T-helper 2 cell treated with Interferon-gamma antibody and Interleukin-4, amounts not matched to agents 100 ng/mL and 5 ng/mL, for 36 hours (primary cell): ENCODE data around the gene ZNF831. TPM values are rescaled to one million over a fixed set of nuclear protein-coding genes. Genes with fewer than 3 reads are reported as not detected.

Source experiments
- intact Hi-C: fragments of 100-400 bp; cut with micrococcal nuclease; formaldehyde crosslinking; loops from one replicate; pipeline ENCODE4 v1.15.1; 2023
- total RNA-seq: library from RNA; stranded (reverse); gene quantifications from 2 replicates; pipeline ENCODE4 v1.2.3, GENCODE V29; 2022

Gene ZNF831
- total RNA-seq, 1 donor from 2014 or later = 6.8 TPM

DNA sequence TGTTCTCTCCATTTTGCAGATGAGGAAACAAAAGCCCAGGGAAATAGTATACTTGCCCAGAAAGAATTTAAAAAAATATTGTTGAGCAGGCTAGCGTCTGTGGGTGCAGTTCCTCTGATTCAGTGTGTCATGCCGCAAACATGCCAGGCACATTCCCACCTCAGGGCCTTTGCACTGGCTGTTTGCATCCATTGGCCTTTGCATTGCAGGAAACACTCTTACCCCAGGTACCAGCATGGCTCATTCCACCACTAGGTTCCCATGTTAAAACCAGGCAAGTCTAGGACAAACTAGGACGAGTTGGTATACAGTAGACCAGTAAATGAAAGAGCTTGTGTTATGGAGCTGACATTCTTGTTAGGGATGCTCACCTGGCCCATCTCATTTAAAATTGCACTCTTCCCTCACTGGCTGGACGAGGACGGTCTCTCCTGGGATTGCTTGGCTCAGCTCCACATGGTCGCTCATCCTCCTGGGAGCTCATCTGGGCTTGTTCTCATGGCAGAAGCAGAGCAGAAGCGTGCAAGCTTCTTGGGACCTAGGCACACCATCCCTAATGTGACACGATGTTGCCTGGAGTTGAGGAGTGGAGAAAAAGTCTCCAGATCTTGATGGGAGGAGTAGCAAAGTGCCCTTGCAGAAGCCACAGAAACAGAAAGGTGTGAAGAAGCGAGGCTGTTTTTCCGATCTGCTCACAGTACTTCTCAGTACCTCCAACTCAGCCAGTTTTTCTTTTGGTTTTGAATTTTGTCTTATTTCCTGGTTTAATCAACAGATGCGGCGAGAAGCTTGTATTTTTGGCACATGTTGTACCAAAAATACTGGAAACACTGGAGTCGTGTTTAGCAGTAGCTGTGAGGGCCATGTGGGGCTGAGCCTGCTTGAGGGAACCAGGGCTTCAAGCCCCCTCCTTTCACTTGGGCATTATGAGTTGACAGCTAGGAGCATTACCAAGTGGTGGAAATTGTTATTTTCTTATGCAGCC is 13.9 kb downstream of the ZNF831 start:
- intact Hi-C loops = loop anchor here (1.0 kb wide), 1 partner anchor 31 kb away; no protein-coding TSS in a partner anchor

DNA sequence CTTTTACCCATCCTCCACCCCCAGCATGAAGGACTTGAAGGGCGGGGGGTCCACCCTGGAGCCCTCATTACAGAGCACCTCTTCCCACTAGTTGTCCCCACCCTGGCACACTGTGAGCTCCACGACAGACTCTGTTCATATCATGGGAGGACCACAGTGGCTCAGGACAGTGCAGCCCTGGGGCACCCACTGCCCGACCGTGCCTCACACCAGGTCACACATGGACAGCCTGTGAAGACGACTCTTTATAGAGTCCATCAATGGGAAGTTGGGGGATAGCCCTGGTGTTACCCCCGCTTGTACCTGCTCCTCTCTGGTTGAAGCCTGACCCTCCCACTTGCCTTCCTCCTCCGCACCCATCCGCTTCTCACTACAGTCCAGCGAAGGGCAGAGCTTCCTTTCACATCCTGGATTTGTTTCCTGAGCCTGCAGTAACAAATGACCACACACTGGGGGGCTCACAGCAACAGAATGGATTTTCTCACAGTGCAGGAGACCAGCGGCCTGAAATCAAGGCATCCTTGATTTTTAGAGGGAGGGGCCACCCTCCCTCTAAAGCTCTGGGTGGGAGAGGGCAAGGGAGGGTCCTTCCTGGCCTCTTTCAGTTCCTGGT is 15.5 kb downstream of the ZNF831 start:
- intact Hi-C loops = no loop called here

DNA sequence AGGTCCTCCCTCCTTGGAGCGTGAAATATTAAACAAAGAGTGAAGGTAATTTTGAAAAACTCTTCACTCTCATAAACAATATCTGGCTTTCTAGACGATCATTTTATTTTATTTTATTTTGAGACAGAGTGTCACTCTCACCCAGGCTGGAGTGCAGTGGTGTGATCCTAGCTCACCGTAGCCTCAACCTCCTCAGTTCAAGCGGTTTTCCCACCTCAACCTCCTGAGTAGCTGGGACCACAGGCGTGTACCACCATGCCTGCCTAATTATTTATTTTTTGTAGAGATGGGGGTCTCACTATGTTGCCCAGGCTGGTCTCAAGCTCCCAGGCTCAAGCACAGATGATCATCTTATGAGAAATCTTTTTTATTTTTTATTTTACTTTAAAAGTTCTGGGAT is 16.4 kb downstream of the ZNF831 start:
- intact Hi-C loops = no loop called here

DNA sequence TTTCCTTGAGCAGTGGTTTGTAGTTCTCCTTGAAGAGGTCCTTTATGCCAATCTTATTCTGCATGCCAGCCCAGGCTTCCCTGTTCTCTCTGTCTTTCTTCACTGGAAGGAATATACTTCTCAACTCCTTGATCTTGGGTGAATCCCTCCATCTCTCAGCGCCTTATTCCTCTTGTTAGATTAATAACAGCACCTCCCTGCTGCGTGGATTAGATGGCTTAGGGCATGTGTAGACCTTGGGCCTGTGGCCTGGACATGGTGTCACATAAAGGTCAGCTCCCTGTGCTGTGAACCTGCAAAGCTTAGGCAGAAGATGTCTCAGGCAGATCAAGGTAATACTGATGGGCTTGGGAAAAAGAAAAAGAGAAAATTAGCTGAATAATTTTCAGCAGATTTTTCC is 18.3 kb downstream of the ZNF831 start:
- intact Hi-C loops = no loop called here

DNA sequence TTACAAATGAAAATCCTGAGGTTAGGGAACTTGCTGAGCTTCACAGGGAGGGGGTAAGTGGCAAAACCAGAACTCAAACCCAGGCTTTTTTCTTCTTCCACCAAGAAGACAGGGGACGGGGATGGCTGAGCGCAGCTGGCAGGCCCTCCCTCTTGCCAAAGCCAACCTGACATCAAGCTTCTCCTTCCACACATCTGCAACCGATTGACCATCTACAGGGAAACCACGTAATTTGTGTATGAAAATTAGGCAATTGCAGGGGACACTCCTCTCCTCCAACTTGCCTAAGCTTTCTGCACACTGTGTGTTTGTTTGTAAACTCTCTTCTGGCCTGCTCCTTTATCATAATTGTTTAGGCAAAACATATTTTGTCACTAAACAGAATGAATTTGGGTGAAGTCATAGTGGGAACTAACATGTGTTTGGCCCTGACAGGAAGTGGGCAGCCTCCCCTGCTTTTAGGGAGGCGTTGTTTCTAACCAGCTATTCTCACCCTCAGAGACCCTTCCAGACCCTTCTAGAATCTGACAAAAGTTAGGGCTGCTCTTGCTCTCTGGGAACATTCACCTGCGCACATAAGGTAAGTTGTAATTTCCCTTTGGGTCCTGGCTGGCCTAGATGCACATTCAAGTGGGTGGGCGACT is 18.9 kb downstream of the ZNF831 start:
- intact Hi-C loops = no loop called here

DNA sequence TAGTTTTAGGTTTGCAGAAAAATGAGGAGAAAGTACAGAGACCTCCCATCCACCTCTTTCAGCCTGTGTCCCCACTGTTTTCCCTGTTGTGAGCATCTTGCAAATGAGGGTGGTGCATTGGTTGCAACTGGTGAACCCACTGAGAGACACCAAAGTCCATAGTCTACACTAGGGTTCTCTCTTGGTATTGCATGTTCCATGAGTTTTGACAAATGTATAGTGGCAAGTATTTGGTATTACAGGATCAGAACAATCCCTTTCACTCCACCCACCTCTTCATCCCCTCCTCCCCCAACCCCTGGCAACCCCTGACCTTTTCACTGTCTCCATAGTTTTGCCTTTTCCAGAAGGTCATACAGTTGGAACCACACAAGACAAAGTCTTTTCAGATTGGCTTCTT is 20.1 kb downstream of the ZNF831 start:
- intact Hi-C loops = no loop called here

DNA sequence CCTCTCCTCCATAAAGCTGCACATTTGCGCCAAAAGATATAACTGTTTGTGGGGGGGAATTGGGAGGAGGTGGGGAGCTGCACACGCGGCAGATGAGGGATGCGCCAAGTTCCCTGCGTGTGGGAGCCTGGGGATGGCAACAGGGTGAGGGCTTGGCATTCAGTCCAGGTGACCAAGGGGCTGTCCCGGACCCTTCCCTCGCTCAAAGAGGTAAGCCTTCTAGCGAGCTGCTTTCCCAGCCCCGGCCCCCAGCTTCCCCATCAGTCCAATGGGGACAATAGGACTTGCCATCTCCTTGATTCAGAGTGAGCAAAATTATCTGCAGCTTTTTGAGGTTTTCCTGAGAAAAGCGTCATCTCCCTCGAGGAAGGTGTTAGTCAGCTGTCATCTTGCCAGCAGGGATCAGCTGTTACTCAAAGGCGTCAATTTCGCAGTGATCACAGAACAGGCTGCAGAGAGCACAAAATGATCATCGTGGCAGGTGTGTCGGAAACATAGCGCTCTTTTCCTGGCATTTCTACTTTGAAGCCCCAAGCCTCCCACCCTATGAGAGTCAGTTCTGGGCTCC is 21.3 kb downstream of the ZNF831 start:
- intact Hi-C loops = no loop called here

DNA sequence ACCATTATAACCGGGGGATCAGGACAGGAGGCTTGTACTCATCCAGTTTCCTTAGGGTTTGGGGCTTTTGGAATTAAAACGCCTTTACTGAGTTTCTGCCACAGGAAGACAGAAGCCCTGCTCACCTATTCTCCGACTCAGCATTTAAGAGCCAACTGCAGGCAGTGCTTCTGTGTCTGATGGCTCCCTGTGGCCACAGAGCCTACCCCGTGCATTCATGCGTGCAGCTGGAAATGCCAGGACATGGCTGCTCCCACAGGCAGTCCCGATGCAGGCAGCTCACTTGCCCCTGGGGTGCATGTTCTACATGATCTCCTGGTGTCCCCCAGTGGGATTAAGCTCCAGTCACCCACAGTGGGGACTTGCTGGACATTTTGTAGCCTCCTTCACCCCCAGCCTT is 22.2 kb downstream of the ZNF831 start:
- intact Hi-C loops = no loop called here

DNA sequence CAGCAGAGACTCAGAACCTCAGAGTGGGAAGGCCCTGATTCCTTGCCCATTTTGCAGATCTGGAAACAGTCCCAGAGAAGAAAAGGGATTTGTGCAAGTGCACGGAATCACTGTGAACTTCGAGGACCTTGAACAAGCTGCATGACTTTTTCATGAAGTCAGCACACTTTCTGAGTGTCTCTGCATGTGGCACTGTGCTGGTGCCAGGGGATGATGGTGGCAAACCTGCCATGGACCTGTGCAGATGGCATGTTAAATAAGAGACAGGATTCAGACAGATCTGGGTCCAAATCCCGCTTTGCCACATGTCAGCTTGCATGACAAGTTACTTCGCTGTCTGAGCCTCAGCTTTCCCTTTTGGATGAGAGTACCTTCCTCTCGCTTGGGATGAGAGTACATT is 26.8 kb downstream of the ZNF831 start:
- intact Hi-C loops = no loop called here

DNA sequence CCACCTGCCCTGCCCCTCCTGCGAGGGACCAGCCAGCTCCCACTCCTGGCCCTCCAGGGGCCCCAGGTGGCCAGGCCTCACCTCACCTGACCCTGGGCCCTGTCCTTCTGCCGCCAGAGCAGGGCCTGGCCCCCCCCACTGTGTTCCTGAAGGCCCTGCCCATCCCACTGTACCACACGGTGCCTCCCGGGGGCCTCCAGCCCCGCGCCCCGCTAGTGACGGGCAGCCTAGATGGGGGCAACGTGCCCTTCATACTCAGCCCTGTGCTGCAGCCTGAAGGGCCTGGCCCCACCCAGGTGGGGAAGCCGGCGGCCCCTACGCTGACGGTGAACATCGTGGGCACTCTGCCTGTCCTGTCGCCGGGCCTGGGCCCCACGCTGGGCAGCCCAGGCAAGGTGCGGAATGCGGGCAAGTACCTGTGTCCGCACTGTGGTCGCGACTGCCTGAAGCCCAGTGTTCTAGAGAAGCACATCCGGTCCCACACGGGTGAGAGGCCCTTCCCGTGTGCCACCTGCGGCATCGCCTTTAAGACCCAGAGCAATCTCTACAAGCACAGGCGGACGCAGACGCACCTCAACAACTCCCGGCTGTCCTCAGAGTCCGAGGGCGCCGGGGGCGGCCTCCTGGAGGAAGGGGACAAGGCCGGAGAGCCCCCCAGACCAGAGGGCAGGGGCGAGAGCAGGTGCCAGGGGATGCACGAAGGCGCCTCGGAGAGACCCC is 27.6 kb downstream of the ZNF831 start:
- intact Hi-C loops = no loop called here

DNA sequence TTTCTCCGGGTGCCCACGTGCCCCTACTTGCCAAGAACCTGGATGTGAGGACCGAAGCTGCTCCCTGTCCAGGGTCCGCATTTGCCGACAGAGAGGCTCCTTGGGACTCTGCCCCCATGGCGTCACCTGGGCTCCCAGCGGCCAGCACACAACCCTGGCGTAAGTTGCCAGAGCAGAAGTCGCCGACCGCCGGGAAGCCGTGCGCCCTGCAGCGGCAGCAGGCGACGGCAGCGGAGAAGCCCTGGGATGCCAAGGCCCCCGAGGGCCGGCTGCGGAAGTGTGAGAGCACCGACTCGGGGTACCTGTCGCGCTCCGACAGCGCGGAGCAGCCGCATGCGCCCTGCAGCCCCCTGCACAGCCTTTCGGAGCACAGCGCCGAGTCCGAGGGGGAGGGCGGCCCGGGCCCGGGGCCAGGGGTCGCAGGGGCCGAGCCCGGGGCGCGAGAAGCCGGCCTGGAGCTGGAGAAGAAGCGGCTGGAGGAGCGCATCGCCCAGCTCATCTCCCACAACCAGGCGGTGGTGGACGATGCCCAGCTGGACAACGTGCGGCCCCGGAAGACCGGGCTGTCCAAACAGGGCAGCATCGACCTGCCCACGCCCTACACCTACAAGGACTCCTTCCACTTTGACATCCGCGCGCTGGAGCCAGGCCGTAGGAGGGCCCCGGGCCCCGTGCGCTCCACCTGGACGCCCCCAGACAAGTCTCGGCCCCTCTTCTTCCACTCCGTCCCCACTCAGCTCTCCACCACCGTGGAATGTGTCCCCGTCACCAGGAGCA is 28.3 kb downstream of the ZNF831 start:
- intact Hi-C loops = no loop called here

DNA sequence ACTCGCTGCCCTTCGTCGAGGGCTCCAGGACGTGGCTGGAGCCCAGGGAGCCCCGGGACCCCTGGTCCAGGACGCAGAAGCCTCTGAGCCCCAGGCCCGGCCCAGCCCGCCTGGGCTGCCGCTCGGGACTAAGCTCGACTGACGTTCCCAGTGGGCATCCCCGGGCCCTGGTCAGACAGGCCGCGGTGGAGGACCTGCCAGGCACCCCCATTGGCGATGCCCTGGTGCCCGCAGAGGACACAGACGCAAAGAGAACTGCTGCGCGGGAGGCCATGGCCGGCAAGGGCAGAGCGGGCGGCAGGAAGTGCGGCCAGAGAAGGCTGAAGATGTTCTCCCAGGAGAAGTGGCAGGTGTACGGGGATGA is 28.9 kb downstream of the ZNF831 start:
- intact Hi-C loops = no loop called here

DNA sequence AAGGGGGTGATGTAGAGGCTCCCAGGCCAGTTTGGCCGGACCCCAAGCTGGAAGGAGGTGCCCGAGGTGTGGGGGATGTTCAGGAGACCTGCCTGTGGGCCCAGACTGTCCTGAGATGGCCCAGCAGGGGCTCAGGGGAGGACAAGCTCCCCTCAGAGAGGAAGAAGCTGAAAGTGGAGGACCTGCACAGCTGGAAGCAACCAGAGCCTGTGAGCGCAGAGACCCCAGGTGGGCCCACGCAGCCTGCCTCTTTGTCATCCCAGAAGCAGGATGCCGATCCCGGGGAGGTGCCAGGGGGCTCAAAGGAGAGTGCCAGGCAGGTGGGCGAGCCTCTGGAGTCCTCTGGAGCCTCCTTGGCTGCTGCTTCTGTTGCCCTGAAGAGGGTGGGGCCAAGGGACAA is 29.7 kb downstream of the ZNF831 start:
- intact Hi-C loops = no loop called here

DNA sequence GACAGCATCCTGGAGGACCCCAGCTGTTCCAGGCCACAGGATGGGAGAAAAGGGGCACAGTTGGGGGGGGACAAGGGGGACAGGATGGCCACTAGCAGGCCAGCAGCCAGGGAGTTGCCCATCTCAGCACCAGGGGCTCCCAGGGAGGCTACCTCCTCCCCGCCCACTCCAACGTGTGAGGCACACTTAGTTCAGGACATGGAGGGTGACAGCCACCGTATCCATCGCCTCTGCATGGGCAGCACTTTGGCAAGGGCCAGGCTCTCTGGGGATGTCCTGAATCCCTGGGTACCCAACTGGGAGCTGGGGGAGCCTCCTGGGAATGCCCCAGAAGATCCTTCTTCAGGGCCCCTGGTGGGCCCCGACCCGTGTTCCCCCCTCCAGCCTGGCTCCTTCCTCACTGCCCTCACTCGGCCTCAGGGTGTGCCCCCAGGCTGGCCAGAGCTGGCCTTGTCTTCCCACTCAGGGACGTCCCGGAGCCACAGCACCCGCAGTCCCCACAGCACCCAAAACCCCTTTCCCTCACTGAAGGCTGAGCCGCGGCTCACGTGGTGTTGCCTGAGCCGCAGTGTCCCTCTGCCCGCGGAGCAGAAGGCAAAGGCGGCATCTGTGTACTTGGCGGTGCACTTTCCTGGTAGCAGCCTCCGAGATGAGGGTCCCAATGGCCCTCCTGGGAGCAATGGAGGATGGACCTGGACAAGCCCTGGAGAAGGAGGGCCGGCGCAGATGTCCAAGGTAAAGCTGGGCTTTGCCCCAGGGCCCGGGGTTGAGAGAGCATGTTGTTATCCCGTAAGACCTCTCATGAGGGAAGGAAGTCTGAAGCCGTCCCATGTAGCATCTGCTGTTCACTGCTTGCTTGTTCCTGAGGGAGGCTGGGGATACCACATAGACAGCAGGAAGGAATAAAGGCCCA is 30.7 kb downstream of the ZNF831 start:
- intact Hi-C loops = no loop called here

DNA sequence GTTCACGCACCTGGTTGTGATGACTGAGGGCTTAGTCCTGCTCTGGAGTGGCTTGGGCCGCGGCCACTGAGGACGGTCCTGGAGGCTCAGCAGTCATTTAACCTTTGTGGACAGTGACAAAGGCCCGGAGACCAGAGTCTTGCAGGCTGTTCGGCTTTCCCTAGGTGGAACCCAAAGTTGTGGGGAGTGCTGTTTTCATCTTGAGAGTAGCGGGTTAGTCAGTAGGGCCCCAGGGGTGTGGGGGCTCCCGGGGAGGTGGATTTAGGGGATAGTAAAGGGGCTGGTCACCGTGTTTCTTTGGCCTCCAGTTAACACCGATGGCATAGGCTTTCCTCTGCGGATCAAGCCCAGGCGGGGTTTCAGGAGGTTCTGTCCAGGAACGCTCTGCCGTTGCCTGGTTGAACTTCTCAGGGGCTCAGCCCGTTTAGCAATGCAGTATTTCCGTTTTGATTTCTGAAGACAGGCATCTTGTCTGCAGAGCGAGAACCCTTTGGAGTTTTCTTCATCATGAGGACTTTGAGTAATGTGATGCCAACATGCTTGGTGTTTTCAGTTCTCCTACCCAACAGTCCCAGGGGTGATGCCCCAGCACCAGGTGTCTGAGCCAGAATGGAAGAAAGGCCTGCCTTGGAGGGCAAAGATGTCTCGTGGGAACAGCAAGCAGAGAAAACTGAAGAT is 31.8 kb downstream of the ZNF831 start:
- intact Hi-C loops = no loop called here

DNA sequence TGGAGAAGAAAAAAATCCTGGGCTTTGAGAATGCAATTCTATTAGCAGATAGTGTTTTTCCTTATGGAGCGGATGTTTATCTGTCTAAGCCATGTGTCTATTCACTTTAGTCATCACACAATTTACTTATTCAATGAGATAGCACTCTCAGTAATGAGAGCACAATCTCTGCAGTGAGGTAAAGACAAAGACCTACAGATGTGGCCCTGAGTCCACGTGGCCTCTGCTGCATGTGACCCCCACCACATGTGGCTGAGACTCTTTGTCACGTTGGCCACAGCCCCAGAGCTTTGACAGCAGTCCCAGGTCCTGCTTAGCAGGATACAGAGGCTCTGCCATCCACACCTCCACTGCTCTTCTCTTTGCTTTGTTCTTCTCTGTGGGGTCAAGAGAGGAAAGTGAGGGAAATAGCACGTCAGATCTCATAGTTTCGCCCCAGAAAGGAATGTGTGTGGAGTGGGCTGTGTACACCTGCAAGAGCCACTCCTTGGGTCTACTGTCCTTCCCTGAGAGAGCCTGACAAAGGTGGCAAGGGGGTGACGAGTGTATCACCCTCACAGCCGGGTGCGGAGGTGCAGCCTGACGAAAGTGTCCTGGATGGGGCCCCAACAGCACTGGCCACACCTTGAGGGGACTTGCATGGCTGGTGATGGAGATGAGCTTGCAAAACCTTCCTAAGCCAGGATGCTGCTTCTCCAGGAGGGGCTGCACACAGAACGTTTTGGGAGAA is 40.7 kb downstream of the ZNF831 start:
- intact Hi-C loops = no loop called here

DNA sequence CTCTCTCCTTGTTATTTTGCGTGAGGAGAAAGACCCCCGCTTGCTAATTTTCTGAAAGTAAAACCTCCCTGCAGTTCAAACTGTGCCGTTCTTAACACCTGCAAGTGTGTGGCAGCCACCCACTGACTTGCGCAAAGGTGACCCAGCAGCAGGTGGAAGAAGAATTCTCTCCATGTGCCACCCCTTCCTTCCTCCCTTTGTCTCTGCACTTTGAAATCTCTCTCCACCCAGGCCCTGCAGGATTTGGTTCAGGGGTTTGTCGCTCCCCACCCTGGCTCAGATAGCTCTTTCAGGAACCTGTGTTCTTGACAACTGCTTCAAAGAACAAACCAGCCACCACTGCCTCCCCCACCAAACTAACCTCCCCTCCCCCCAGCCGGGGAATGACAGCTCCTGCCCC is 41.4 kb downstream of the ZNF831 start:
- intact Hi-C loops = loop anchor here (5.0 kb wide), 1 partner anchor 43 kb away; the partner anchor contains the start of gene ZNF831

DNA sequence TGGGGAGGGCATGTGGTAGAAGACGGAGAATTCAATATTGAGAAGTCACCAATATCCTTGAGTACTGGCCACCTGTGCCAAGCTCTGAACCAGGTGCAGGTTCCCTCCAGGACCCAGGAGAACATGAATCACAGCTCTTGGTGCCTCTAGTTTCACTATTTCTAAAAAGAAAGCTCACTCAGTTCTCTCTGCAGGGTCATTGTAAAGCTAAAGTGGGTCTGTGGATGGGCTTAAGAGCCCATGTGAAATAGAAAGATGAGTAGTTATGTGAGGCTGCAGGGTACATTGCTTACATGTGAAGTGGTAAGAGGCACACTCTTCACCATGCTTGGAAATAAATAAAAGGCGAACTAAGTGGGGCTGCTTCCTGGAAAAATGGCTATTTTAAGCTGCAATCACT is 43.6 kb downstream of the ZNF831 start:
- intact Hi-C loops = loop anchor here (1.0 to 5.0 kb wide), 3 partner anchors 45 to 289 kb away; partner anchors contain the start of gene ZNF831
